Measurements from ENCODE around the gene NPL.

The NPL gene, protein sequence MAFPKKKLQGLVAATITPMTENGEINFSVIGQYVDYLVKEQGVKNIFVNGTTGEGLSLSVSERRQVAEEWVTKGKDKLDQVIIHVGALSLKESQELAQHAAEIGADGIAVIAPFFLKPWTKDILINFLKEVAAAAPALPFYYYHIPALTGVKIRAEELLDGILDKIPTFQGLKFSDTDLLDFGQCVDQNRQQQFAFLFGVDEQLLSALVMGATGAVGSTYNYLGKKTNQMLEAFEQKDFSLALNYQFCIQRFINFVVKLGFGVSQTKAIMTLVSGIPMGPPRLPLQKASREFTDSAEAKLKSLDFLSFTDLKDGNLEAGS

DNA sequence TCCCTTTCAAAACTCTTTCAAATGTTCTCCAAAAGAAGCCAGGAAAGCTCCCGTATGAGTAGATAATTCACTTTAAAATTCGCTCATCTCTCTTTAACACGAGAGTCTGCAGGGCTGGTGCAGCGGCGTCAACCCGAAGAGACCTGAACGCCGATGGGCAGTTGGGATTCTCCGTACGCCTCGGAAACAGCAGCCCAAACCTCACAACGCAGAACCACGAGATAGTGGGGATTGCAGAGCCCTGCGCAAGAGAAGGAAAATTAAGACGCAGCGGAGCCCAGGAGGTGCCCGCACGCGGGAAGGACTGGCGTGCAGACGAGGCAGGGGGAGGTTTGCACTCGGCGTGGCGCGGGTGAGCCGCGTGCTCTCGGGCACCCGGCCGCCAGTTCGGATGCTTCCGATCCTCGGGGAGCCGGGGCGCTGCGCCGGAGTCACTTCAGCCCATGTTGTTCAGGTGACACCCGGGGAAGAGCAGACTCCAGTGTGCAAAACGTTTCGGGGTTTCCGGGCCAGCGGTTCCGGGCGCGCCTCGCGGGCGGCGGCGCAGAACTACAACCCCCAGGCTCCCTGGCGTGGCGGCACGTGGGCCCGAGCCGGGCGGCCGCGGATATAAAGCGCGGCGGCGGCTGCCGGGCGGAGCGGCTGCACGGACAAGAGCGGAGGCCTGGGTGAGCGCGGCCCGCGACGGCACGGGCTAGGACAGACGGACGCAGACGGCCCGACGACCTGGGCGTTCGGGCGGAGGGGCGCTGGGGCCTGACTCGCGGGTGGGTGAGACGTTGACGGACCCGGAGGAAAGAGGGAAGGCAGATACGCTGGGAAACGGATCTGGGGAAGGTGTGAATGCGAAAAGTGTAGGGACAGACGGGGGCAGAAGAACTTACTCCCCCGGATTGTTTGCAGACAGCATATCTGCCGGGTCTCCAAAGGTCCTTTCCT lies at the start of gene NPL:
TSS of gene NPL (plus strand) at position 636 of the 939 bp plus-strand sequence. CDS start 4,599 bp downstream, outside the sequence.
- peak; percentile 90 for DNase-seq

DNA sequence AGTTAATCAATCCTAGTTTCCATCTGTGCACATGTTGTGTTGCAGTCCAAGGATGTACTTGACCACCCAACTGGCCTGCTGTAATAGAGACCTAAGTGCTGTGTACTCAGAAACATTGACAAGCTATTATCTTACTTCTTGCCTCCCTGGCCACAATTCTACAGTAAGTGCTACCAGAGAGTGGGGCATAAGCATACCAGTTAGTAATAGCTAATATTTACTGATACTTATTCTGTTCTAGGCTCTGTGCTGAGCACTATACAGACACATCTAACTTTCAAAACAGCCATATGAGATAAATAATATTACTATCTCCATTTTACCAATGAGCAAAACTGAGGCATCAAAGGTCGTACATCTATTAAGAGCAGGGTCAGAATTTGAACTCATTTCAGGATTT lies 49.5 kb upstream of the NPL start:
- DNase-seq: no peak

DNA sequence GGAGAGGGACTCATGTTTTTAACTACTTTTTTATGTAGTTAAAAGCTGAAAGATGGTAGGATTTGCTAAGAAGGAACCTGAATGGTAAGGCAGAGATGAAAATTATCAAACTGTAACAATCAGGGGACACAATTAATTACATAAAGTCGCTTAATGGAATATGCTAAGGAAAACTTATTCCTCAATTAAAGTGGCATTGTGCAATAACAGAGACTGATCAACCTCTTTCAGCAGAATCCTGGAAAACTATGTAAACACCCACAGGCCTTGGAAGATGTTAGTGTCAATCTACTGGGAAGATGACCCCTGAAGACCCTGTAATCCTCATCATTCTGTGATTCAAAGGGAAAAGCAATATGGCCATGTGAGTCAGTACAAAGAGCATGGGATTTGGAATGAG lies 46.8 kb upstream of the NPL start:
- DNase-seq: no peak

DNA sequence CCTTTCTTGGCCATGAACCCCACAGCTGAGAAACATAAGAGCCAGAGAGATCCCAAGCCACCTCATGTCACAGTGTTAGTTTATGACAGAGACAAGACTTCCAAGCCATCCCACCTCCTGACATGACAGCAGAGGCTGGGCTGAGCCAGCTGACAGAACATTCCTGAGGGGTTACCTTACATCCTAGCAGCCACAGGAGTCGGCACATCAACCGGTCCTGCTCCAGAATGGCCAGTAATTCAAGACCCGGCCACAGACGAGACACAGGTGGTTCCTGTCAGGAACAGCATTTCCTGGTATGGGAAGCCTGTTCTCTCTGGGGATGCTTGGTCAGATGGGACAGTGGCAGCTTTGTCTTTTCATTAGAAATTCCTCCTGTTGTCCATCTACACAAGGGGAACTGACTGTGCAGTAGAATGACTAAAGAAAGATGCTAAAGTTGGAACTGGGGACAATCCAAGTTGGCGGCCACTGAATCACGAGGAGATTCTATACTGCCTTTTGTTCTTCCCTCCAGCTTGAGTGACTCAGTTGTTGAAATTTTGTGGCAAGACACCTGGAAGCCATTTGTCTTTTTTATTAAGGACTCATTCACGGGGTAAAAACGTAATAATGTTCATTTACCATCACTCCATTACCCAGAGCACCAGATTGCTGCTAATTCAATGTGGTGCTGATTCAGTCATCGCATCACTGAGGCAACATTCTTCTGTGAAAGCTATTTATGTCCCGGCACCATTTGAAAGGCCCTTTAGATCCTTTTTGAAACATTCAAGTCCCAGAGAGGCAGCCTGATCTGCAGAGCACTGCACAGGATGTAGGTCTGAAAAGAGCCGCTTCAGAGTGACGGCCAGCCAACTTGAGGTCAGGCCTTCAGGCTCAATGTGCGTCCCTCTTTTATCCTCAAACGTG lies 37.2 kb upstream of the NPL start:
- DNase-seq: no peak

DNA sequence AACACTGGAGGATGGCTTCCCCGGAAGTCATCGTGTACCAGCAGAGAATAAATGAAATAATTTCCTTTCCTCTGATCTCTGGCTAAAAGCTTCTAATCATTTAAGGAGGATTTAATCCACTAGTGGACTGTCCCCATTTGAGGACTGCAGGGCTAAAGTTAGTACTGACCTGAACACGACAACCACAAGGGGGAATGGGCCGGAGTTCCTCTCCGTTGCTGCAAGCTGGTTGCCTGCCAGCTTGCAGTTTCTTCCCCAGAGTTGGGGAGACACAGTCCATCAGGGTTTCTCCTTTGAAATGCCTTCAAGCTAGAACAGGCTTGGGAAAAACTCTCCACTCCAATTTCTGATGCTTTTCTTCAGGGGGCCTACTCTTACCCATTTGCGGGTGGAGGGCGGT lies 35.5 kb upstream of the NPL start:
- no peak for DNase-seq

DNA sequence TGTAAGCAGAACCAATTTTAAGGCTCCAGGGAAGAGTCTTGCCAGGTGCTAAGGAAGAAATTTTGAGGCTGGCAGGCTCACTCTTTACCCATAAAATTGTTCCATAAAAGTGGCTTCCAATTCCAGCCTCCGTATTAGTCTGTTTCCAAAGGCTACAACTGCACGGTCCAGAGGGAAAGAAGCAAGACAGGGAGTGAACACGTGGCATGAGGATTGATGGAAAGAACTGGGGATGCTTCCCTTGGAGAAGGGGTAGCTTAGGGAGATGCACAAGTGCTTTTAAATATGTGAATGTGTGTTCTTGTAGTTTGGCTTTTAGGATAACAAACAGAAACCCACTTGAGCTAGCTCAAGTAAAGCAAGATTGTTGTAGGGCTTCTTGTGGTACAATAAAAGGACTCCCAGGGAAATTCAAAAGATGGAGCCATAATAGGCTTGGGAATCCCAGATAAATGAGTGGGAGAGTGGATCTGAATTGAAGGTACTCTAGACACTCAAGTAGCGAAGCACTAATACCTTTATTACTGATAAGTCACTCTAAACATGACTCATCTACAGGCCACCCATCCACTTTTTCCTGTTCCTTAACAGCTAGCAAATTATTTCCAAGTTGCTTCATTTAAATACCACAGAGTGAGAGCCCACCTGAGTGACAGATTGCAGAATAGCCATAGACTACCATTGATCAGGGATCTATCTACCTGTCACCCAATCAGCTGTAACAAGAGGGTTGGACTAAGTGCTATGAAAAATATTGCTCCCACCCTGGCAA lies 34.8 kb upstream of the NPL start:
- DNase-seq: no peak

DNA sequence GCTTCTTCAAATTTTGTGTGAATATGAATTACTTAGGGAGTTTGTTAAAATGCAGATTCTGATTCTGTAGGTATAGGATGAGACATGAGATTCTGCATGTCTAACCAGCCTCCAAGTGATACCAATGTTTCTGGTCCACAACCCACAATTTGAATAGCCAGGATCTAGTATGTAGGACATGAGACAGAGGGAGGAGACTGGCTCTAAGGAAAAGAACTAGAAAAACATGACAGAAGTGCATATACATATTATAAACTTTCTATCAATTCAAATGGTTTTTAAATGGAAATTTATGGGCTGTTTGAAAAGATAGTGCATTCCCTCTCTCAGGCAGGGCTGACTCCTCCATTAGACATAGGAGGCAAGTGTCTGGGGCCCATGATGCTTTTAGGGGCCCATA lies 33.9 kb upstream of the NPL start:
- DNase-seq: no peak

DNA sequence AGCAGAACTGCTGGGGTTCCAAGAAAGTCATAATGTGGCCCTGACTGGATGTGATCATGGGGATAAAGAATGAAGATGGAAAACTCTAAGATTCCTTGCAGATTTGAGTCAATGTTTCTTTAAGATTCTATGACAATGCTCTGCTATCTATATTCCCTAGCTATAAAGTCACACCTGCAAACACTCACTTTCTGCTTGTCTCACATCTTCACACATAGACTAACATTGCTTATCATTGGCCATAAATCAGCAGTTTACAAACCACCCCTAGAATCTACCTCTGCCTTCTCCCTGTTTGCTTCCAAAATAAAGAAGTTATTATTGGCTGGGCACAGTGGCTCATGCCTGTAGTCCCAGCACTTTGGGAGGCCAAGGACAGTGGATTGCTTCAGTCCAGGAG lies 33.1 kb upstream of the NPL start:
- DNase-seq: no peak

DNA sequence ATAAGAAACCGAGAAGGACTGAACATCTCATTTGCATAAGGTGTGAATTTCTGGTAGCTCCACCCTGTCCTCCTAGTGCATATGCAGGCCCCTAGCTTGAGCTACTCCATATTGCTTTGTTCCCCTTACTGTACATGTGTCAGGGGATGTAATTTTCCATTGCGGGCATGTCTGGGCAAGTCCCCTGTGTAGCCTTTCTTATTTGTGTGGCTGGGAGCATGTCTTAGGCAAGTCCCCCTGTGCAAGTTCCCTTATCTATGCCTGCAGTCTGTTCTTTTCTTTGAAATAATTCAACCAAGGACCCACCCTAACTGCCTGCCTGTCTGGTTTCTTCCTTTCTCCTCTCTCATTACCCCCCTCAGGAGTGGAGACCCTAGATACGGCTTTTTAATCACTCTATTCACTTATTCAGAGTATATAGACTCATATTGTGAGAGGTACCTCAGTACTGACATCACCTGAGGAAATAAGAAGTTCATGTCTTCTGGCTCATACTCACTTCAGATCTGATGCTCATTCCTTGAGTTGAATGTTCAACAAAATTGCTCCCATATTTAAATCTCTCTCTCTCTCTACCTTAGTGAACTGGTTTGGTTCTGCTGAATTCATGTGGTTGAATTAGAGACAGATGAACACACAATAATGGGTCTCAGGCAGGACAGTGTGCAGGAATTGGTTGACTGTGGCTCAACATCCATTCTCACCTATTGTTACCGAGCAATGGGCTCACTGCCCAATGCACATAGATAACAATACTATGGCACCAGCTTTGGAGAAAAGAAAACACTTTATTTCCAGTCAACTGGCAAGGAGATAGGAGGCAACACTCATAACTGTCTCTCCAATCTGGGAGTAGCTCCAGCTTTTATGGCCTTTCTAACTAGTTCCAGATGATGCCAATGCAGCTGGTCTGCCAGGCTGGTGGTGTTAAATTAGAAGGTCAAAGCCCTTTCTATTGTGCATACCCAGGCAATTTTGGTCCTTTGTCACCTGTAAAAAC lies 27.9 kb upstream of the NPL start:
- DNase-seq: peak; percentile 68

DNA sequence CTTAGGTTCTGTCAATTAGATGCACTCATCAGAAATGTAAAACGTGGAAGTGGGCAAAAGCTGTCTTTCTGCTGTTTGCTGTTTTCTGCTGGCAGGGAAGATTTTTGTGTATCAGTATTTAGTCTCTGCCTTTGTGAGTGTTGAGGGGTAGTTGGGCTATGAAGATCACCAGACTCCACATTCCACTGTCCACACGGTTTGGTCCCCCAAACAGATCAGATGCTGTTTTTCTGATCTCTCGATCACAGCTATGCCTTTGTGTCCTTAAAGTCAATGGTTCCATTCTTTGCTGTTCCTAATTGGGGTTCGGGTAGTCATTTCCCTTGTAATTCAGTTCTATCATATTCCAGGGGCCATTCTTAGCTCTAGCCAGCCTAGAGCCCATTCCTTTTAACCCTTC lies 27.0 kb upstream of the NPL start:
- no peak for DNase-seq

DNA sequence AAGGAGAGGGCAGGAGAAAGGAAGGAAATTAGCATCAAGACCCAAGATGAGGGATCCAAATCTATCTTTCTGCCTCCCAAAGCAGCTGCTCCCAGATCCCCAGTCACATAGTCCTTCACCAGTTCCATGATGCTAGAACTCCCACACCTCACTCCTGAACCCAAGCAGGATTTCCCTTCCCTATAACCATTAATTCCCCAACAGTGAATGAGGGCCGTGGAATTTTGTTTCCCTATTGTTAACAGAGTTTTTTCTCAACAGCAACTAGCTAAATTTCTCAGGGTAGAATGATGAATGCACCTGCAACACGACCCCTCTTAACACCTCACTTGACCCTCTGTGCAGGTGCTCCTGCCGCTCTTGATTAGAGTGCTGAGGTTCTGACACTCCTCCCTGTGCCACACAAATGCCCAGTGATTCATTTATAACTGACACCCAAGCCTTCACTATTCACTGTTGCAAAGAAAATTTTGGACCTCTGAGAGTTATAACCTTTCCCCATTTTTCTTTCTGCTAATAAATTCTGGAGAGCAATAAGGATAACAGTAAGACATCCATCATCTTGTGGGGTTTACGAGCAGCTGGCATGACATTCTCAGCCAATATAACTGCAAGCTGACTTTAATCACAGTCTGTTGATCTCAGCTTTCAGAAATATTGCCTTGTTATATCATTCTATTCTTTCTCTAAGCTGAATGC lies 25.4 kb upstream of the NPL start:
- no peak for DNase-seq

DNA sequence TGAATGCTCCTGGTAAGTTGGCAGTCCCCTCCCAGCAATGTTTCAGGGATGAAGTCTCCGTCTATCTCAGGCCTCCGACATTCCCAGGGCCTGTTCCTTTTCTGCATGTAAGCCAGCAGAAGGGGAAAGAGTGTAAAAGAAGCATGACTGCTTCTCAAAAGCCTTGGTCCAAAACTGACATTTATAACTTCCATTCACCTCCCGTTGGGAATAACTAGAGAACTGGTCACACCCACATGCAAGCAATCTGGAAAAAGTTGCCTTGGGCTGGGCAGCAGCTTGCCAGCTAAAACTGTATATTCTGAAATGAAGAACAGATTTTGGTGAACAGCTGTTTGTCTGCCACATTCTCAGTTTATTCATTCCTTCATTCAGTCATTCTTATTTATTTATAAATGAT lies 24.2 kb upstream of the NPL start:
- DNase-seq: no peak

DNA sequence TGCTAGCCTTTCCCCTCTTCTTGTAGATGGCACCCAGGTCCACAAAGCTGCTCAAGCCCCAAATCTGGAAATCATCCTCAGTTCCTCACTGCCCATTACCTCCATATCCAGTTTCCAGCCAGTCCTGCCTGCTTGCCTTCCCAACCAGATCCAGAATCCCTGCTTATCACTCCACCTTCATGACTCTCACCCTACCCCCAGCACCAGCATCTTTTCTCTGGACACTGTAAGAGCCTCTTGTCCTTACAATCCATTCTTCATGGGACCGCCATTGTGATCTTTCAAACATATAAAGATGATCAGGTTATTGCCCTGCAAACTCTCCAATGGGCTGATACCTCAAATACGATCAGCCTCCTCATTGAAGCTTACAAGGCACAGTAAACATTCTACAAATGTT lies 23.5 kb upstream of the NPL start:
- no peak for DNase-seq

DNA sequence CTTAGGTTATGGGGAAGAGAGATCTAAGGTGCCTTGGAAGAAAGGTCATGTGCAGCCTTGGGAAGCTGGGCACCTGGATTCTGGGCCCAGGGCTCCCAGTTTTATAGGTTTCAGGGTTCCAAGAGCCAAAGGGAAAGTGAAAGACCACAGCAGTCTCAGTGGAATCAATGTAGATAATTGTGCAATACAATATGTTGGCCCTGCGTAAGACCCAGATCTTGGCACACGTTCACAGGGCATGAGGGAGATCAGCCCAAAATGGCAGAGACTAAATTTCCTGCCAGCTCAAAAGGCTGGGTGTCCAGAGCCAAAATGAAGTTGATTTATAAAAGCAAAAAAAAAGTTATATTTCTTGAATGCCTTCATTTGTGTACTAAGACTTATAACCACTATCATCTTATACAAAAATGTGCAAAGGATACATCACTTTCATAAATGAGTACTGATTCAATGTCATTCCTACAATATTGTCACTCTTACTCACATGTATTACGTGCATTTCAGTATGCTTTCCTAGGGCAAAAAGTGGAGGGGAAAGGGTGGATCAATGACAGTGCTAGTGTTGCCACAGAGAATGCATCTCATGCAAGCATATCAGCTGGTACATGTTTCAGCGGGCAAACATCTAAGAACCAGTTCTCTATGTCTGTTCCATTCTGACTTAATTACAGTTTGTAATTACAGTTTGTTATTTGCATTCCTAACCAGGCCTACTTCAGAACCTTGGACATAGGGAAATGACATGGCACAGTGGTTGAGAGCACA lies 22.5 kb upstream of the NPL start:
- no peak for DNase-seq

DNA sequence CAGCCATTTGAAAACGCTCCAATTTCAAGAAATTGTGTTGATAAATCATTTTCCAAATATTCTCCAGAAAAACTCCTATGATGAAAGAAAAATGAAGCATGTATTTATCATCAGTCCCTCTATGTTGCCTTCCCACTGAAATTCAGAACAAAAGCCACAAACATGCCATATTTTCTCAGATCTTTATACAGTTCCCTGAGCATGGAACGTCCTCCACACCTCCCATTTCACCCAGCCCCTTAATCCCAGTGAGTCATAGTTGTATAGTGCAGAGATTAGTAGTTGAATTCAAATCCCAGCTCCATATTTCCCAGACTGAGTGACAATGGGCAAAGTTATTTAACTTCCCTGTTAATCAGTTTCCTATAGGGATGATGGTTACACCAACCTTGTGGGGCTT lies 20.6 kb upstream of the NPL start:
- DNase-seq: no peak

DNA sequence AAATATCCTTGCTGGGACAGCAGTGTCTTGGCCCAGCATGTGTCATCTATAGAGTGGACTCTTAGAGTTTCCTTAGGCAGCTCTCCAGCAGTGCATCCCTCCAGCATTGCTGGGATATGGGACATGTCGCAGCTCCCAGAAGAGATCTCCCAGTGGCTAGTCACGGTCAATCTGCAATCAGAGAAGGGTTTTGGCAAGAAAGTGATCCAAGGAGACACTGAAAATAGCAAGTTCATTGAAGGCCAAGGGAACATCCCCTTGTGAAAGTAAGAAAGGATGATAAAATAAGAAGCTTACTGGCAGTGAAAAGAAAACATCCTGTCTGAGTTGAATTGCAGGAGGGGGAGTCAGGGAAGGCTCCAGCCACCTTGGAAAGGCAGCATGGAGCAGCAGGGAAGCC lies 19.3 kb upstream of the NPL start:
- no peak for DNase-seq

DNA sequence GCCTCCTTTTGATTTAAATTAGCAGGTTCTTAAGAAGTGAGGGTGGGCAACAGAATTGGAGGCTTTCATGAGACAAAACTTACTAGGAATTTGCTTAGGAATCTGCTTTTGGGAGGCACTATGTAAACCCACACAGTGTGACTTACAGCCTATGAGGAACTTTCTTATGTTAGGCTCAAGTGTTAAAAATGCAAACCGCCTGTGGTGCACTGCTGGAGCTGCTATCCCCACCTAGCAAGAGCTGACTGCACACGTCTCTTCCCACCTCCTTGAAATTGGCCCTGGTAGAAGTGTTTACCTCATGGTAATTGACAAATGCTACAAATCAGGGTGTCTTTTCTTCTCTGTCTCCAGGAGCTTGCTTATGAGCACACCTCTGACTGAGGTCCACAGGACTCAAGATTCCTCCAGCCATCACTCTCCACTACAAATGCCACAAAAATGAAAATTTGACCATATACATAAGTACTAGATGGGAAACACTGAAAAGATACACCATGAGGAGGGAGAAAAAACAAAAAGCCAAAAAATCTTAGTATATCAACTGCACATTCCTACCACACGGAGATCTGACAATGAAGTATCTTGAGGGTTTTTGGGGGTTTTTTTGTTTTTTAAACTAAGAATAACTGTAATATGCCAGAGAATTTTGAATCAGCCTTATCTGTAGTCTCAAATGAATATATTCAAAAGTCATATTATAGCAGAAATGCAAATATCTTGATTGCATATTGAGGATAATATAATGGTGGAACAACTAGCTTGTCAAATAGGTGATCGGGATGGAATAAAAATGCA lies 18.2 kb upstream of the NPL start:
- no peak for DNase-seq

DNA sequence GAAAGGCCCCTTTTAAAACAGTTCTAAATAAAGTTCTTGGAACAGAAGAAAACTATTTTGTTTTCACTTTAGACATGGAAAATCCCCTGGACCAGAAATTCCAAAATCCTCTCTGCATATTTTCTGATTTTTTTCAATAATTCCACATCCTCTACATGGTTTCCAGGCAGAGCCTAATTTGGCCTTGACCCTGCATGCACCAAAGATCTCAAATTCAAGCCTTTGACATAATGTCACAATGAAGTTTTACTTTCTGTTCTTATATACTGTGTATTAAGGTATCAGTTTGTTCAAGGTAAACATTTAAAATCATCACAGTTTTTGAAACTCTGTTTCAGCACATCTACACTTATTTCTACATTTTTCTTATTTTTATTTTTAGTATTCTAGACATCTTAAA lies 12.2 kb upstream of the NPL start:
- no peak for DNase-seq

DNA sequence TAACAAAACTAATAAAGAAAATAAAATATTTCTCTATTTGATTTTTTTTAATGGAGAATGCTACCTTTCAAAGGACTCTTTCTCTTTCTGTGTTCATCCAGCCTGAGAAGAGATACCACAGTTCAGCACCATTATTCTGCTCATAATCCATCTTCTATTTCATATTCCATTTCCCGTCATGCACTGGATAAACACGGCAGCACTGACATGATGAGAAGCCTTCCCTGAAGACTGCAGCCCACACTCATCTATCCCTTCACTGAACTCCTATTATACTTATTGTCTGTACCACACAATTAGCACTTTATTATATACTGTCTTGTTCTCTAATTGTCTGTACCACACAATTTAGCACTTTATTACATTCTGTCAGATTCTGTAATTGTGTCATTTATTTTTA lies 10.7 kb upstream of the NPL start:
- DNase-seq: no peak

All from hematopoietic multipotent progenitor cell treated with erythropoietin and hydrocortisone succinate and interleukin-3 and kit ligand, for 6 days (in vitro differentiated cells).